ENCODE measurements around the gene IWS1. TPM values are rescaled to one million over a fixed set of nuclear protein-coding genes. Genes with fewer than 3 reads are reported as not detected.

Gene IWS1
- total and polyA plus RNA-seq, 10 of the 15 experiments (the other 5 are each of a cell fraction or from before 2014, with no cell fraction given): 21.9 to 68.9 (median 45.8) TPM

- in situ Hi-C loops (cut with MboI): no loop called here
- SMC1A ChIA-PET (ENCODE audit: uncharacterized antibody, unreplicated experiment): no interaction called here
- POLR2A ChIA-PET: no interaction called here
- Histone ChIP-seq H4K20me1 (ENCODE audit: control insufficient read depth, insufficient read depth) (no peaks in the 10 kb centered on the region), H2AFZ (ENCODE audit: control insufficient read depth, low read depth, low read length) (no peak overlapping the region), H3K9me3 (replicated peaks; ENCODE audit: control insufficient read depth, insufficient read depth, low read length) (no peaks in the 10 kb centered on the region), H3K4me3 (no peak overlapping the region), H3K79me2 (ENCODE audit: control insufficient read depth, insufficient read depth, low read length) (no peaks in the 10 kb centered on the region), H3K27ac (ENCODE audit: control insufficient read depth, insufficient read depth) (no peak overlapping the region), H3K36me3 (ENCODE audit: control insufficient read depth in 2 of 2, insufficient read depth in 2 of 2, low read length in 1 of 2) (no peaks in the 10 kb centered on the region), H3K9ac (ENCODE audit: control insufficient read depth, insufficient read depth, low read length) (no peak overlapping the region), H3K4me1 (ENCODE audit: control insufficient read depth, insufficient read depth, low read length) (peaks cover 2% of the 10 kb centered on the region), H3K4me2 (ENCODE audit: control insufficient read depth, insufficient read depth) (no peak overlapping the region), H3K27me3 (replicated peaks in 1 of 2; ENCODE audit: control insufficient read depth in 2 of 2, insufficient read depth in 2 of 2, low read length in 1 of 2) (no peaks in the 10 kb centered on the region; a peak in 2 of 4 replicates)
- ATAC-seq (no peak), DNase-seq (ENCODE audit: low read depth, low spot score) (no peak), FAIRE-seq (no peak)
- BruUV-seq (replicated peaks): no TSS peak
- 46% methylated on average over 6 of the region's 6 CpGs for WGBS (ENCODE audit: insufficient coverage, insufficient replicate concordance, low lambda C conversion rate, missing lambda C conversion rate)
- TF ChIP-seq, protein P1, sequence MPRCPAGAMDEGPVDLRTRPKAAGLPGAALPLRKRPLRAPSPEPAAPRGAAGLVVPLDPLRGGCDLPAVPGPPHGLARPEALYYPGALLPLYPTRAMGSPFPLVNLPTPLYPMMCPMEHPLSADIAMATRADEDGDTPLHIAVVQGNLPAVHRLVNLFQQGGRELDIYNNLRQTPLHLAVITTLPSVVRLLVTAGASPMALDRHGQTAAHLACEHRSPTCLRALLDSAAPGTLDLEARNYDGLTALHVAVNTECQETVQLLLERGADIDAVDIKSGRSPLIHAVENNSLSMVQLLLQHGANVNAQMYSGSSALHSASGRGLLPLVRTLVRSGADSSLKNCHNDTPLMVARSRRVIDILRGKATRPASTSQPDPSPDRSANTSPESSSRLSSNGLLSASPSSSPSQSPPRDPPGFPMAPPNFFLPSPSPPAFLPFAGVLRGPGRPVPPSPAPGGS (IDR thresholded peaks at IDR 0.05; ENCODE audit: borderline replicate concordance, insufficient read depth, low read depth, low read length, poor library complexity, severe bottlenecking): no peak
- TF ChIP-seq HDGF (IDR thresholded peaks at IDR 0.05): no peak
- no peak for TF ChIP-seq SREBF2 (IDR thresholded peaks at IDR 0.05; ENCODE audit: low read length)
- RAD21 ChIA-PET (ENCODE audit: unreplicated experiment): interaction anchor here (0.6 kb wide), 1 partner anchor 154 kb away, joined by 3 read pairs; no protein-coding TSS in a partner anchor
- CTCF ChIA-PET: no interaction called here
- intact Hi-C loops (cut with micrococcal nuclease; ENCODE audit: unreplicated experiment): no loop called here
Measured at GRCh38 chr2:127569666-127570065, 43.4 kb upstream of the IWS1 start.

GRCh38 chr2:127568128-127568527 lies 41.8 kb upstream of the IWS1 start:
- H3K9me3 ChIP-seq (replicated peaks; ENCODE audit: control insufficient read depth, insufficient read depth, low read length): no peaks in the 10 kb centered on the region
- ChIA-PET CTCF (interaction anchor here (0.9 kb wide), 1 partner anchor 23 kb away, joined by 3 read pairs; no protein-coding TSS in a partner anchor), SMC1A (ENCODE audit: uncharacterized antibody, unreplicated experiment) (interaction anchor here (1.3 kb wide), 1 partner anchor 59 kb away, joined by 3 read pairs; no protein-coding TSS in a partner anchor), RAD21 (ENCODE audit: unreplicated experiment) (interaction anchor here (1.4 kb wide), 1 partner anchor 82 kb away, joined by 3 read pairs; no protein-coding TSS in a partner anchor), POLR2A (interaction anchor here (0.9 kb wide), 1 partner anchor 12 kb away, joined by 3 read pairs; no protein-coding TSS in a partner anchor)
- in situ Hi-C loops (cut with MboI) (no loop called here), intact Hi-C loops (cut with micrococcal nuclease; ENCODE audit: unreplicated experiment) (no loop called here)
- H3K27me3 ChIP-seq (replicated peaks in 1 of 2; ENCODE audit: control insufficient read depth in 2 of 2, insufficient read depth in 2 of 2, low read length in 1 of 2): no peaks in the 10 kb centered on the region; a peak in 2 of 4 replicates
- no peaks in the 10 kb centered on the region for H3K79me2 ChIP-seq (ENCODE audit: control insufficient read depth, insufficient read depth, low read length)
- FAIRE-seq: no peak
- H3K27ac ChIP-seq (ENCODE audit: control insufficient read depth, insufficient read depth): no peak overlapping the region
- no peak for ATAC-seq
- H3K9ac ChIP-seq (ENCODE audit: control insufficient read depth, insufficient read depth, low read length): no peak overlapping the region
- H3K36me3 ChIP-seq (ENCODE audit: control insufficient read depth in 2 of 2, insufficient read depth in 2 of 2, low read length in 1 of 2): no peaks in the 10 kb centered on the region
- no peak overlapping the region for H3K4me2 ChIP-seq (ENCODE audit: control insufficient read depth, insufficient read depth)
- H4K20me1 ChIP-seq (ENCODE audit: control insufficient read depth, insufficient read depth): no peaks in the 10 kb centered on the region
- no peak for DNase-seq (ENCODE audit: low read depth, low spot score)
- H3K4me3 ChIP-seq: no peak overlapping the region
- WGBS (ENCODE audit: insufficient coverage, insufficient replicate concordance, low lambda C conversion rate, missing lambda C conversion rate): 44% methylated on average over 6 of the region's 6 CpGs
- H2AFZ ChIP-seq (ENCODE audit: control insufficient read depth, low read depth, low read length): no peak overlapping the region
- BruUV-seq (replicated peaks): no TSS peak
- TF ChIP-seq, protein P2, sequence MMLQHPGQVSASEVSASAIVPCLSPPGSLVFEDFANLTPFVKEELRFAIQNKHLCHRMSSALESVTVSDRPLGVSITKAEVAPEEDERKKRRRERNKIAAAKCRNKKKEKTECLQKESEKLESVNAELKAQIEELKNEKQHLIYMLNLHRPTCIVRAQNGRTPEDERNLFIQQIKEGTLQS (IDR thresholded peaks at IDR 0.05; ENCODE audit: borderline replicate concordance, extremely low read depth, low read depth, low read length): no peak
- TF ChIP-seq SP1 (IDR thresholded peaks at IDR 0.05; ENCODE audit: low read depth, low read length) (no peak), MTA2 (IDR thresholded peaks at IDR 0.05; ENCODE audit: low read depth) (no peak), NFXL1 (IDR thresholded peaks at IDR 0.05; ENCODE audit: borderline replicate concordance) (no peak), MYB (IDR thresholded peaks at IDR 0.05; ENCODE audit: borderline replicate concordance, low read depth, low read length) (no peak), ZSCAN29 (IDR thresholded peaks at IDR 0.05) (no peak)
- TF ChIP-seq, protein P3, sequence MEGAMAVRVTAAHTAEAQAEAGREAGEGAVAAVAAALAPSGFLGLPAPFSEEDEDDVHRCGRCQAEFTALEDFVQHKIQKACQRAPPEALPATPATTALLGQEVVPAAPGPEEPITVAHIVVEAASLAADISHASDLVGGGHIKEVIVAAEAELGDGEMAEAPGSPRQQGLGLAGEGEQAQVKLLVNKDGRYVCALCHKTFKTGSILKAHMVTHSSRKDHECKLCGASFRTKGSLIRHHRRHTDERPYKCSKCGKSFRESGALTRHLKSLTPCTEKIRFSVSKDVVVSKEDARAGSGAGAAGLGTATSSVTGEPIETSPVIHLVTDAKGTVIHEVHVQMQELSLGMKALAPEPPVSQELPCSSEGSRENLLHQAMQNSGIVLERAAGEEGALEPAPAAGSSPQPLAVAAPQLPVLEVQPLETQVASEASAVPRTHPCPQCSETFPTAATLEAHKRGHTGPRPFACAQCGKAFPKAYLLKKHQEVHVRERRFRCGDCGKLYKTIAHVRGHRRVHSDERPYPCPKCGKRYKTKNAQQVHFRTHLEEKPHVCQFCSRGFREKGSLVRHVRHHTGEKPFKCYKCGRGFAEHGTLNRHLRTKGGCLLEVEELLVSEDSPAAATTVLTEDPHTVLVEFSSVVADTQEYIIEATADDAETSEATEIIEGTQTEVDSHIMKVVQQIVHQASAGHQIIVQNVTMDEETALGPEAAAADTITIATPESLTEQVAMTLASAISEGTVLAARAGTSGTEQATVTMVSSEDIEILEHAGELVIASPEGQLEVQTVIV (IDR thresholded peaks at IDR 0.05; ENCODE audit: borderline replicate concordance, partially characterized antibody): no peak
- H3K4me1 ChIP-seq (ENCODE audit: control insufficient read depth, insufficient read depth, low read length): peaks cover 12% of the 10 kb centered on the region

Data from GM12878 (cell line).